Measurements from ENCODE around the gene VWA5B1.
"Not testable (repeated sequence)": the region's sequence is repeated elsewhere in the genome, so short reads cannot be mapped to it uniquely, and the experiment has no call there.

The VWA5B1 gene, protein sequence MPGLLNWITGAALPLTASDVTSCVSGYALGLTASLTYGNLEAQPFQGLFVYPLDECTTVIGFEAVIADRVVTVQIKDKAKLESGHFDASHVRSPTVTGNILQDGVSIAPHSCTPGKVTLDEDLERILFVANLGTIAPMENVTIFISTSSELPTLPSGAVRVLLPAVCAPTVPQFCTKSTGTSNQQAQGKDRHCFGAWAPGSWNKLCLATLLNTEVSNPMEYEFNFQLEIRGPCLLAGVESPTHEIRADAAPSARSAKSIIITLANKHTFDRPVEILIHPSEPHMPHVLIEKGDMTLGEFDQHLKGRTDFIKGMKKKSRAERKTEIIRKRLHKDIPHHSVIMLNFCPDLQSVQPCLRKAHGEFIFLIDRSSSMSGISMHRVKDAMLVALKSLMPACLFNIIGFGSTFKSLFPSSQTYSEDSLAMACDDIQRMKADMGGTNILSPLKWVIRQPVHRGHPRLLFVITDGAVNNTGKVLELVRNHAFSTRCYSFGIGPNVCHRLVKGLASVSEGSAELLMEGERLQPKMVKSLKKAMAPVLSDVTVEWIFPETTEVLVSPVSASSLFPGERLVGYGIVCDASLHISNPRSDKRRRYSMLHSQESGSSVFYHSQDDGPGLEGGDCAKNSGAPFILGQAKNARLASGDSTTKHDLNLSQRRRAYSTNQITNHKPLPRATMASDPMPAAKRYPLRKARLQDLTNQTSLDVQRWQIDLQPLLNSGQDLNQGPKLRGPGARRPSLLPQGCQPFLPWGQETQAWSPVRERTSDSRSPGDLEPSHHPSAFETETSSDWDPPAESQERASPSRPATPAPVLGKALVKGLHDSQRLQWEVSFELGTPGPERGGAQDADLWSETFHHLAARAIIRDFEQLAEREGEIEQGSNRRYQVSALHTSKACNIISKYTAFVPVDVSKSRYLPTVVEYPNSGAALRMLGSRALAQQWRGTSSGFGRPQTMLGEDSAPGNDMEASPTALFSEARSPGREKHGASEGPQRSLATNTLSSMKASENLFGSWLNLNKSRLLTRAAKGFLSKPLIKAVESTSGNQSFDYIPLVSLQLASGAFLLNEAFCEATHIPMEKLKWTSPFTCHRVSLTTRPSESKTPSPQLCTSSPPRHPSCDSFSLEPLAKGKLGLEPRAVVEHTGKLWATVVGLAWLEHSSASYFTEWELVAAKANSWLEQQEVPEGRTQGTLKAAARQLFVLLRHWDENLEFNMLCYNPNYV

DNA sequence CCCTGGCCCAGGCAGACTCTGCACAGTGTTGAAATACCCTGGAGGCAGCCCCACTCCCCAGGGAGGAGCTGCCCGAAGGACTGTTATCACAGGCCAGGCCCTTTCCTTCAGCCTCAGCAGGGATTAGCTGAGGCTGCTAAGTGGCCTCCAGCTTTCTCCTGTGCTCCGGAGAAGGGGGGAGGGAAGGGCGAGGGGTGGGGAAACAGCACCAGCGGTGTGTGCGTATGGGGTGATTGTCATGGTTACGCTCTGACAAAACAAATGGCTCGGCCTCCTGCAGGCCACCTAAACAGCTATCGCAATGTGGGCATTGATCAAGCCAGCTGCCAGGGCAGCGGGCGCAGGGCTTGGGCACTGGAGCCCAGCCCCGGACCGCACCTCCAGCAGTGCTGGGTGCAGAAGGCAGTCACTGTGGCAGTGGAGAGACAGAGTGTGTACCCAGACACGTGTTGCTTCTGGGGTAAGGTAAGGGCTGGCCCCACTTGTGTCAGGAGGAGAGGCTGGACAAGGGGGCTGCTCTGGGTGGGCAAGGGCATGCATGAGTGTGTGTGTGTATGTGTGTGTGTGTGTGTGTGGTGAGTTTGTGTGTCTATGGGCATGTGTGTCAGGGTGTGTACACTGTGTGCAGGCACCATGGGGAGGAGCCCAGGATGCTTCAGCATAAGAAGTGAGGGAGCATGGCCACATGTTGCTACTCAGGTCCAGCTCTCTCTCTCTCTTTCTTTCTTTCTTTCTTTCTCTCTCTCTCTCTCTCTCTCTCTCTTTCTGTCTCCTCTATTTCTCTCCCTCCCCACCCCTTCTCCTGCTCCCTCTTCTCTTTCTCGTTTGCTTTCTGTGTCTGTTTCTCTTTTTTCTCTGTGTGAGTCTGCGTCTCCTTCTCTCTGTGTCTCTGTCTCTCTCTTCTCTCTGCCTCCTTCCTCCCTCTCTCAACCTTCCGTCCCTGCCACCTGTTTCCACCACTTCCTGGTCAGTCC is at the start of gene VWA5B1:
VWA5B1 (plus strand) TSS at position 252 of the 974 bp plus-strand sequence. CDS start 19,727 bp downstream, outside the sequence.
- in situ Hi-C loops (cut with MboI; ENCODE audit: low sequenced_read_pairs) = no loop called here

DNA sequence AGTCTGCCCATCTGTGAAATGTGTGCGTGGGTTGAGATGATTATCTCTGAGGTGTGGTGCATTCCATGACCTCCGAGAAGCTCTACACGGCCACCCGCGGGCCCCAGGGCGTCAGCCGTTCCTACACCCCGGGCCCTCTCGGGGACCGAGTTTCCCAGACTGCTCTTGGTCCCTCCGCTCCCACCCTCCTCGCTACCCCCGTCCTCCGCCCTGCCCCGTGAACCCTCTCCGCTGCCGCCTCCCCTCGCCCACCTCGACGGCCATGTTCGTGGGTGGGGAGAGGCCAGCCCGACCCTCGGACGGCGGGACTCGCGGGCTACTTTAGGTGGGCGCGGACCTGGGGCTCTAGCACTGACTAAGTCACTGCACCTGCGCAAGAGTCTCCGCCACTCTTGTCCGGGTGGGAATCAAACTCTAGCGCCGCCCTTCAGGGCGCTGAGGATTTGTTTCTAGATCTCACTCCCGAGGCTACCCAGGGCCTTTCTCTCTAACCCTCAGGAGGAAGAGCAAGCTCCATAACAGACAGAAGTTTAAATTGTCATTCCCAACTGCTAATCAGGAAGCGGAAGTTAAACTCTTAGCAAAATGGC is 47.7 kb upstream of the VWA5B1 start:
- in situ Hi-C loops (cut with MboI; ENCODE audit: low sequenced_read_pairs) = no loop called here

DNA sequence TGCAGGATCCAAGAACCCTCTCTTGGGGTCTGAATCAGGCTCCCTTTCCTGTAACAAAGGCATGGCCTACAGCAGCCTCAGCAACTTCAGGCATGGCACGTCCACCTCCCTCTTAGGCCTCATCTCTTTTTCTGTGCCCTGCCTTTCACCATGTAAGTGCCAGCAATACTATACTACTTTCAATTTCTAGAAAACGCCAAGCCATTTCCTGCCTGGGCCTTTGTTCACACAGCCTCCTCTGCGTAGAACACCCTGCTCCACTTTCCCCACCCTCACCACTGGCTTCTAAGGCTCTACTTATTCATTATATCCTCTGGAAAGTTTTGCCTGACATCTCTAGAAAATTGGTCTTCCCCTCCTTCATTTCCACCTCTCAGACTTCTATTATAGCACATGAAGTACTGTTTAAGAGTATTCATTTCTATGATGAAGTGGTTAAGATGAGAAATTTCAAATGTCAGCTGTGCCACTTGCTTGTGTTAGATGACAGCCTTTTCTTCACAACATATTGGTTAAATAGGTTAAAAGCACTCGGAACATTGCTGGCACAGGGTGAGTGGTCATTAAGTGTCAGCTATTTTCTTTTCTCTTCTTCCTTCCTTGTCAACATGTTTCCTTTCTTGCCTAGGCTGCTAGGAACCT is 41.6 kb upstream of the VWA5B1 start:
- in situ Hi-C loops (cut with MboI; ENCODE audit: low sequenced_read_pairs) = no loop called here

DNA sequence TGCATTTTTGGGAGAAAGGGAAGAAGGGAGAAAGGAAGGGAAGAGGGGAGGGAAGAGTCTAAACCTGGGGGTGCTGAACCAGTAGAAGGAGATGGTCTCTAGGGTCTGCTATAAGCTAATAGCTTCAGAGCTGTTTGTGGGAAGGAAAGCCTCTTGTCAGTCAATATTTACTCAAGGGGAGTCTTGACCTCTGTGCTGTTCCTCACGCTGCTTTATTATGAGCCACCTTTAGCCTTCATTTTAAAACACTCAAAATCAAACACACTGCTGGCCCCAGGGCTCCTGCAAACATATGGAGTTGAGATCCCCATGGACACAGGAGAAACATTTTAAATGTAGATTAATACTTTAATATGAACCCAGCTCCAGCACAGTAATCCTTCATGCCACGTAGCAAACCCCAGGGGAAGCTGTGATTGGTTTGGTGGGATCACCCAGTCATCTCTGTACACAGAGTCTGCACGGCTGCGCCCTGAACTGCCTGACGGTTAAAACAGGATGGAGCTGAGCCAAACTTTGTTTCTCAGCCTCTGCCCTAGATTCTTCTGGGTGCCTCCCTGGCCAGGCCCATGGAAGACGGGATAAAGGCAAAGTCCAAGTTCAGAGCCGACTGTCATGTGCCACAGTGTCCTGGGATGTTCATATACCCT is 40.2 kb upstream of the VWA5B1 start:
- in situ Hi-C loops (cut with MboI; ENCODE audit: low sequenced_read_pairs) = no loop called here

DNA sequence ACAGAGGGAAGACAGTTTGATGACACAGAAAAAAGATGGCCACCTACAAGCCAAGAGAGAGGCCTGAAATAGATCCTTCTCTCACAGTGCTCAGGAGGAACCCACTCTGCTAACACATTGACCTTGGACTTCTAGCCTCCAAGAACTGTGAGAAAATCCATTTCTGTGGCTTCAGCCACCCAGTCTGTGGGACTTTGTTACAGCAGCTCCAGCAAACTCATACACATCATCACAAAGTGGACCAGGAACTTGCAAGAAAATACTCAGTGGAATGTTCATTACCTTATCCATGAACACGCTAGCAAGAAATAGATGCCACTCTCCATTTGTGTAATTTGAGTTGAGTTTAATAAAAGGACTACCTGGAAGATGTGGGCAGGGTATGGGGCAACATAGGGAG is 38.1 kb upstream of the VWA5B1 start:
- in situ Hi-C loops (cut with MboI; ENCODE audit: low sequenced_read_pairs) = no loop called here

DNA sequence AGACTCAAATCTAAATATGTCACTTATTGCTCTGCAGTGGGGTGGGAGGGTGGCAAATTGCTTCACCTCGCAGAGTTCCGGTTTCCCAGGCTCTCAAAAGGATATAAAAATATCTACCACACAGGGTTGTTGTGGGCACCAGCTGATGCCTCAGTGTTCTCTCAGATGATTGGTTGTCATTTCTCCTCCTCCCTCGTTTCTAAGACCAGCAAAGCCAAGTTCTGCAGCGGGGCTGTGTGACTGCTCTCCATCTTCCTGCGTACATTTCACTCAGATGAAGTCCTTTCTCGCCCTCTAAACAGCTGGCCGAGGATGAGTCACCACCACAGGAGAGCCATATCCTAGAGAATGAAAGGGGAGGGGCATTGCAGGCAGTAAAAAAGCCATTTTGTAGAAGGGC is 35.0 kb upstream of the VWA5B1 start:
- in situ Hi-C loops (cut with MboI; ENCODE audit: low sequenced_read_pairs) = no loop called here

DNA sequence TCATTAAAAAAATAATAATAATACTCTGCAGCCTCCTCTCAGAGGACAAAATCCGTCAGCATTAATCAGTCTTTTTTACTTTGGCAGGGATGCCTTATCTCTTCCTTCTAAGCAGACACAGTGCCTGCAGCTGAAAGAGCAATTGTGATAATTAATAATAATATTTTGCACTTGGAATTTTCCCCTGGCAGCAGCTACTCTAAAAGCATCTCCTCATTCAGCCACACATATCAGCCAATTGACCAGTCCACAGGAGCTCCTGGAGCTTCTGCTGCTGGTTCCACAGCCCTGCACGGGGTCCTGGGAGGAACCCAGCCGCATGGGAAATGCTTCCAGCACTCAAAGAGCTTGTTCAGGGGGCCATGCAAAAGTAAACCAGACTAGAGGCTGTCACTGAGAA is 31.0 kb upstream of the VWA5B1 start:
- in situ Hi-C loops (cut with MboI; ENCODE audit: low sequenced_read_pairs) = no loop called here

DNA sequence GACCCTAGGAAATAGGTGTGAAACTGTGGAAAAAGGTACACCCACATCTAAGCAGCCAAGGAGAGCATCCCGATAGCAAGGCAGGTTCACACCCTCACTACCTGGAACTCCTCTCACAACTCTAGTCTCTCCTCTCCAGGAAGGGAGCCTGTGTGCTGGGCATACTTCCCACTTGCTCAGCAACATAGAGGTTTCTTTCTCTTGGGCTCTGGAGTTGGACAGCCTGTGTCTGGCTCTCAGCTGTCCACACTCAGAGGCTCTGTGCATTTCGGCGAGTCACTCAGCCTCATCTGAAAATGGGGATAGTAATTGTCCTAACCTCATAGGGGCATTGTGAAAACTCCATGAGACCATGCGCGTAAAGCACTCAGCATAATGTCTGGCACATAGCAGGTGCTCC is 29.6 kb upstream of the VWA5B1 start:
- in situ Hi-C loops (cut with MboI; ENCODE audit: low sequenced_read_pairs) = no loop called here

DNA sequence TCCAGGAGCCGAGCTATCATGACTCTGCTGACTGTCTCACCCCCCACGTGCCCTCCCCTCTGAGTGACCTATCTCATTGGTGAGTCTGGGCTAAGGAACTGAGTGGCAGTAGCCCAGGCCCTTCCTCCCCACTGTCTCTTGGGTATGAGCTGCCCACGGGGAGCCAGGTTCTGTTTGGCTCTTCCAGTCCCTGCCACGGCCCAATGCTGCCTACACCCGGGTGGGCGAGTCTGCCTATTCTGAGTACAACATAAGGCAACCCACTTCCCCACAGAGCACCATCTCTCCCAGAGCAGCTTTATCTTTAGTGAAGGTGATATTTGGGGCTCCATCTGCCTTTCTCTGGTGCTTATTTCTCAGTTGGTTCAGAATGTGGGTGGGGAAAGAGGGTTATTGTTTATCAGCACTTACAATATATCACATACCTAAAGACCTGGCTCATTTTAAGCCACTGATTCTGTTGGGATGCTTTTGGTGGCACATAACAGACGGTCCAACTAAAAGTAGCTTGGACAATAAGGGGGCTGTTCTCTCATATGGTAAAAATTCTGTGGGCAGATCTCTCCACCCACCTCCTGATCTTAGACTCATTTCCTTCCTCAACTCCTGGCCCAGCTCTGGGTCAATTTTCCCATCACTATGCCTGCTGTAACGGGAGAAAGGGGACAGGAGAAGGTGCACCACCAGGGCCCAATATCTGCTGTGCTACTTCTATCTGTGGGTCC is 27.7 kb upstream of the VWA5B1 start:
- in situ Hi-C loops (cut with MboI; ENCODE audit: low sequenced_read_pairs) = no loop called here

DNA sequence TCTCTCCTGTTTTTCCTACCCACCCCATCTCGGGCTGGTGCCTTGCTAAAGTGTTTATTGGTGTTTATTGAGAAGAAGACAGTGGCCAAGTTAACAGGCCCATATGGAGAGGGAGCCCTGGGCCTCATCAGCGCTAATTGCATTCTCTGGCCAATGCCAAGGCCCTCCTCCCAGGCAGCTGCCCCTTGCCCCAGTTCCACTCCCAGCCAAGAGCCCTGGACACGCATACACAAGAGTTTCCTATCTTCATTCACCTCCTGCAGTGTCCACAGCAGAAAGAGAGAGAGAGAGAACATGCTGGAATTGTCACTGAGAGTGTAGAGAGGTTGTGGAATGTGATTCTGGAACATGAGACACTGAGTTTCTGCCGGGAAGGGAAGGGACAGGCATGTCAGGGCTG is 25.4 kb upstream of the VWA5B1 start:
- in situ Hi-C loops (cut with MboI; ENCODE audit: low sequenced_read_pairs) = no loop called here

DNA sequence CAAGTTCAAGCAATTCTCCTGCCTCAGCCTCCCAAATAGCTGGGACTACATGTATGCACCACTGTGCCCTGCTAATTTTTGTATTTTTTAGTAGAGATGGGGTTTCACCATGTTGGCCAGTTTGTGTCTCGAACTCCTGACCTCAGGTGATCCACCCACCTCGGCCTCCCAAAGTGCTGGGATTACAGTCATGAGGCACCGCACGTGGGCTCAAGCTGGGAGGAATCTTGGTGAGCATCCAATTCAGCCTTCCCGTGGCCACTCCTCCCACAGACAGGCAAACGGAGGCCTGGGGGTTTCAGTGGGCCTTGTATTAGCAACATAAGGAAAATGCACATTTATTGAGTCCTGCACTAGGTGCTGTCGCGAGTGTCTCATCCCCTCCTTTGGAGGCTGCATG is 24.5 kb upstream of the VWA5B1 start:
- in situ Hi-C loops (cut with MboI; ENCODE audit: low sequenced_read_pairs) = no loop called here

DNA sequence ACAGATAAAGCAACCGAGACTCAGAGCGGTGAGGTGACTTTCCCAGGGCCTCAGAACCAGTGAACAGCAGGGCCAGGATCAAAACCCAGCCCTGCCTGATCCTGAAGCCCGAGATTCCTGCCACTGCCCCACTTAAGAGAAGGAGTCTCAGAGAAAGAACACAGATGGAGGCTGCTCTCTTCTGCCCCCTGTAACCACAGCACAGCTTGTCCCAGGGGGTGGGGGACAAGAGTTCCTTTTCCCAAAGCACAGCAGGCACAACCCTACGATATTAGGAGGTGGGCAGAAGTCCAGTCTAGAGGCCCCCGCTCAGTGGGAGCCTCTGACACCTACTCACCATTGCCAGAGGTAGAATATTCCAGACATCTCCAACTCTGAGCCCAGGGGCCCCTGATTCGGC is 24.0 kb upstream of the VWA5B1 start:
- in situ Hi-C loops (cut with MboI; ENCODE audit: low sequenced_read_pairs) = no loop called here

DNA sequence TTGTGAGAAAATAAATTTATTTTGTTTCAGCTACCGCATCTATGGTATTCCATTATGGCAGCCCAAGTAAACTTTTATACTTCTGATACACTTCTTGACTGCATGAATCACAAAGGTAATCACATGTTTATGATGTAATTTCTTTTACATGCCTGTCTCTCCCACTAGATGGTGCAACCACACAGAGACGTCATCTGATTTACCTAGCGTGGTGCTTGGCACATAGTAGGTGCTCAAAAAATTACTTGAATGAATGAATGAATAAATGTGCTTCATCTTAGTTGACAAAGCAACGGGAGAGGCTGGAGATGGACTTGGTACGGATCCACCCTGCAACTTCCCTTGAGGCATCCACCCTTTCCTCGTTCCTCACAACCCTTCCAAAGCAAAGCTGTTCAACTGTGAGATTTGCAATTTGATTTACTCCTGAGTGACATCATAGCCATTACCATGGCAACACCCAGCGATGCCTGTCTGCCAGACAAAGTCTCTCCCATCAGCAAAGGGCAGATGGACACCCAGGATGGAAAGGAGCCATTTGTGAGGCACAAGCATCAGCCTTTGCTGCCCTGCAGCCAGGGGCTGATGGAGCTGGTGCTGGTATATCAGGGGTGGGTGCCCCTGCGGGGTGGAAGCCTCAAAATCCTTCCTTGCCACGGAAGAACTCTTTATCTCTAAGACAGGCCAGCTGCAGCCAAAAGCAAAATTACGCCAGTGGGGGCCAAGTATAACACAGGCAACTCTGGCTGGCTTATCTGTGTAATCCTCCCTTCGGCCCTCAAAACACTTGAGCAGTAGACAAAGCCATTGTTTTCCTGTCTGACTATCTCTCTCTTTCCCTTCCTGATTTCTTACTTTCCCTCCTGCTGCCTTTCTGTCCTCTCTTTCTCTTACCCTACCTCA is 18.9 kb upstream of the VWA5B1 start:
- in situ Hi-C loops (cut with MboI; ENCODE audit: low sequenced_read_pairs) = no loop called here

DNA sequence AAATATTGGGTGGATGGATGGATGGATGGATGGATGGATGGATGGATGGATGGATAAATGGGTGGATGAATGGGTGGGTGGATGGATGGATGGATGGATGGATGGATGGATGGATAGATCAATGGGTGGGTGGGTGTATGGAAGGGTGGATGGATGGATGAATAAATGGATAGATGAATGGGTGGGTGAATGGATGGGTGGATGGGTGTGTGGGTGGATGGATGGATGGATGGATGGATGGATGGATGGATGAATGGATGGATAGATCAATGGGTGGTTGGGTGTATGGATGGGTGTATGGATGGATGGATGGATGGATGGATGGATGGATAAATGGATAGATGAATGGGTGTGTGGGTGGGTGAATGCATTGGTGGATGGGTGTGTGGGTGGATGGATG is 17.0 kb upstream of the VWA5B1 start:
- in situ Hi-C loops (cut with MboI; ENCODE audit: low sequenced_read_pairs) = not testable (repeated sequence)

DNA sequence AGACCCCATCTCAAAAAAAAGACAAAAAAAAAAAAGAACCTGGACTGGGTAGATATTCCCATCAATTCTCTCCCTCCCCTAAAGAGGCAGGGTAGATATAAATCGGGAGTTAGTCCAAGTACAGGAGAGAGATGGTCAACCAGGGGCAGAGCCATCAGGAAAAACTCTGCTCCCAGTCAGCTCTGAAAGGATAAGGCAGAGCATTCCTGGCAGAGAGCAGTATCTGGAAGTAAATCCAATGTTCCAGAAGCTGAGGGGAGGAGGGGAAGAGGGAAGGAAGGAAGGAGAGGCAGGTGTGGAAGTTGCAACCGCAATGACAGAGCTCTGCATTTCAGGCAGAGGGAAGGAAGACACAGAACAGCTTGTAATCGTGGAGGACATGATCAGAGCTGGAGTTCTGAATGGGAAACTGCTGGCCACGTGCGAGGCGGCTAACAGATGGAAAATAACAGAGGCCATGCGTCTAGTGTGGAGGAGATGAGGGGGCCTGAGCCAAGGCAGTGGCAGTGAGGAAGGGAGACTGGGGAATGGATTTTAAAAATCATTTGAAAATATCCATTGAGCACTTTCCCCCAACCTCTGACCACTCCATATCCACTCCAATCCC is 15.3 kb upstream of the VWA5B1 start:
- in situ Hi-C loops (cut with MboI; ENCODE audit: low sequenced_read_pairs) = no loop called here

DNA sequence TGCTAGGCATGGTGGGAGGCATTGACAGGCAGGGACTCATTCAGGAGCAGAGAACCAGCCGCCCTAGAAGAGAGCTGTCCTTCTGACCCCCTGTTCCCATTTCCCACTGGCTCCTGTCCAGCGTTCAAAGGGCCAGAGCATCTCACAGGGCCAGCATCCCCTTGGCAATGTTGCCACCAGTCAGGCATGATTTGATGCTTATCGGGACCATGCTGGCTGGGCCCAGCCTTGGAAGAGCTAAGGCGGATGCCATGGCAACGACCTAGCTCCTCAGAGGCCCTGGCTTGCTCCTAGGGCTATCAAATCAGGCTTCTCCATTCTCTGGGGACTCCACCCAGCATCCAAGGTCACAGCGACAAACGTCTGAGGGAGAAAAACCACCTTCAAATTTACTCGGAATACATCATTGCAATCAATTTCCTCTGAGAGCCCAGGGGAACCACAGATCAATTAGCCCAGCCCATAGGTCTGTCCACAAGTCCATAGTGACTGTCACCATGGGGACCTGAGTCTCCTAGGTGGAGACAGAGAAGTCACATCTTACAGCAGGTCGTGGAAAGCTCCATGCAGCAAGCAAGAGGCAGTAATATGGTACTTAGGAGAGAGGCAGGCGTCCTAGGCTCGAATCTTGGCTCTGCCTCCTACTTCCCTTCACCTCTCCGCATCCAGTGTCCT is 14.1 kb upstream of the VWA5B1 start:
- in situ Hi-C loops (cut with MboI; ENCODE audit: low sequenced_read_pairs) = no loop called here
